Prostate gland (tissue), 2 donors: ENCODE measurements around the gene CIRBP.

ENCODE experiments used
- CTCF ChIP-seq, 4 experiments: fragments of 200-600 bp in 2 of 4; fragments of 450-650 bp in 2 of 4; sonication (generic) in 2 of 4; IDR thresholded peaks; 1 replicate in 3 of 4; 2 replicates in 1 of 4; pipeline ENCODE4 v1.5.1; 2016 to 2019; ENCODE audit warnings: antibody characterized with exemption in 4 of 4, mild to moderate bottlenecking in 2 of 4, moderate library complexity in 2 of 4
- POLR2A ChIP-seq: fragments of 450-650 bp; IDR thresholded peaks from one replicate; pipeline ENCODE4 v1.6.1; 2016; ENCODE audit warnings: antibody characterized with exemption, mild to moderate bottlenecking
- POLR2AphosphoS5 ChIP-seq: sonication (generic); formaldehyde crosslinking; IDR thresholded peaks from one replicate; pipeline ENCODE4 v1.6.1; 2017; ENCODE audit warnings: antibody characterized with exemption

DNA sequence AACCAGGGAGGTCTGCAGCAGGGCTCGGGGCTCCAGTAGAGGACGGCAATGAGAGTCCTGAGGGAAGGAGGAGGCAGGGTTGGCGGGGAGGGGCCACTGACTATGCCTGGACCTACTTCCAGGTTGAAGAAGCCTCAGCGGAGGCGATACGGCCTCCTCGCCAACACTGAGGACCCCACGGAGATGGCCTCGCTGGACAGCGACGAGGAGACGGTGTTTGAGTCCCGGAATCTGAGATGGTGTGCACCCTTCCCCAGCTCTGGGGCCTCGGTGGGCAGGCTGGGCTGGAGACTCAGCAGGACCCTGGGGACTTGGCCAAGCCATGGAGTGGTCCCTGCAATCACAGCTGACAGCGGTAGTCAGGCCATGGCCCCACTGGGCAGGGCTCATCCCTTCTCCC is 7.9 kb downstream of the CIRBP start:
- TF ChIP-seq CTCF (IDR thresholded peaks at IDR 0.05) (no peak), POLR2AphosphoS5 (no peak), POLR2A (no peak)
